ENCODE measurements around the gene CAMTA1. TPM values are rescaled to one million over a fixed set of nuclear protein-coding genes. Genes with fewer than 3 reads are reported as not detected.

The CAMTA1 gene
- total RNA-seq, 1 donor from 2014 or later, result 99.0 TPM

GRCh38 chr1:6923012-6923411 is 137.8 kb downstream of the CAMTA1 start:
- no peaks in the 10 kb centered on the region for H3K4me1 Mint-ChIP-seq (ENCODE audit: low read depth)
- no peak overlapping the region for H3K4me3 Mint-ChIP-seq (ENCODE audit: low read depth)
- no peaks in the 10 kb centered on the region for H3K27me3 Mint-ChIP-seq
- DNase-seq (ENCODE audit: low spot score, unreplicated experiment), result no peak
- no peak overlapping the region for H3K27ac Mint-ChIP-seq
- peaks cover 11% of the 10 kb centered on the region for H3K9me3 Mint-ChIP-seq (ENCODE audit: low read depth)
- no peak for TF ChIP-seq CTCF (IDR thresholded peaks at IDR 0.05; ENCODE audit: unreplicated experiment)
- peaks cover 7% of the 10 kb centered on the region for H3K36me3 Mint-ChIP-seq (ENCODE audit: insufficient read depth)

- no peak overlapping the region for H3K4me3 Mint-ChIP-seq (ENCODE audit: low read depth)
- DNase-seq (ENCODE audit: low spot score, unreplicated experiment), result no peak
- peaks cover 7% of the 10 kb centered on the region for H3K36me3 Mint-ChIP-seq (ENCODE audit: insufficient read depth)
- H3K27me3 Mint-ChIP-seq, result no peaks in the 10 kb centered on the region
- peaks cover 11% of the 10 kb centered on the region for H3K9me3 Mint-ChIP-seq (ENCODE audit: low read depth)
- H3K27ac Mint-ChIP-seq, result no peak overlapping the region
- no peak for TF ChIP-seq CTCF (IDR thresholded peaks at IDR 0.05; ENCODE audit: unreplicated experiment)
- H3K4me1 Mint-ChIP-seq (ENCODE audit: low read depth), result no peaks in the 10 kb centered on the region
Measured at GRCh38 chr1:6923416-6923815, 138.2 kb downstream of the CAMTA1 start.

DNA sequence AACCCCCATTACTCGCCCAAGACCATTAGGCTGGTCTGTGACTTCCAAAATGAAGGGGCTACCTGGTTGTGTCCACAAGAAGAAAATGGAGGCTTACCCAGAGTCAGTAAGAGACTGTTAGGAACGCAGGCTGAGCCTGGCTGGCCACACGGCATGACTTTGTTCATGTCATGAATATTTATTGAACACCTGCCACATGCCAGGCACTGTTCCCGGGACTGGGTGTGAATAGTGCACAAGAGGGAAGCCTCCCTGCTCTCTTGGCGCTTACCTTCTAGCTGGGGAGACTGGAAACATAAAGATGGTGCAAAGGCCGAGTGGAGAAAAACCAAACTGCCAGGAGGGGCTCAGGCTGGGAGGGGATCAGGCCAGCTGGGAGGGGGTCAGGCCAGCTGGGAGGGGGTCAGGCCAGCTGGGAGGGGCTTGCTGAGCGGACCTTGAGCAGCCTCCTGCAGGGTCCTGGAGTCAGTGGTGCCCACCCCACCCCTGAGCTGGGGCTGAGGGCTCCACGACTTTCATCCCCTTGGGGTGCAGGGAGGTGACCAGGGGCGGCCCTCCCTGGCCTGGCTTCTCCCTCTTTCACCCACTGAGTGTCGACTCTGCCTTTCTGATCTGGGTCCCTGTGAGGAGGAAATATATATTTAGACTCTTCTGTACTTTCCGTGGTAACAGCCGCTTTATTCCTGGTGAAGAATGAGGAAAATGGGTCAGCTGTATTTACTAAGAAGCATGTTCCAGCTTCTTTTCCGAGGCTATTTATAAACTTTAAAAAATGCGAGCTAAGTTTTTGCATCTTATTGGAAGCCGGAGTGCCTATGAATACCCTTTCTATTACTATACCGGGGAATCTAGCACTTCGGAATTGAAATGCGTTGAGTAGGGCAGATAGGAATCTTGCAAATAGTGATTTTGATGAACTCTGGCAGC is 139.0 kb downstream of the CAMTA1 start:
- peaks cover 11% of the 10 kb centered on the region for H3K9me3 Mint-ChIP-seq (ENCODE audit: low read depth)
- H3K4me1 Mint-ChIP-seq (ENCODE audit: low read depth), result no peaks in the 10 kb centered on the region
- peaks cover 7% of the 10 kb centered on the region for H3K36me3 Mint-ChIP-seq (ENCODE audit: insufficient read depth)
- DNase-seq (ENCODE audit: low spot score, unreplicated experiment), result no peak
- no peak overlapping the region for H3K27ac Mint-ChIP-seq
- TF ChIP-seq CTCF (IDR thresholded peaks at IDR 0.05; ENCODE audit: unreplicated experiment), result no peak
- H3K4me3 Mint-ChIP-seq (ENCODE audit: low read depth), result no peak overlapping the region
- no peaks in the 10 kb centered on the region for H3K27me3 Mint-ChIP-seq

DNA sequence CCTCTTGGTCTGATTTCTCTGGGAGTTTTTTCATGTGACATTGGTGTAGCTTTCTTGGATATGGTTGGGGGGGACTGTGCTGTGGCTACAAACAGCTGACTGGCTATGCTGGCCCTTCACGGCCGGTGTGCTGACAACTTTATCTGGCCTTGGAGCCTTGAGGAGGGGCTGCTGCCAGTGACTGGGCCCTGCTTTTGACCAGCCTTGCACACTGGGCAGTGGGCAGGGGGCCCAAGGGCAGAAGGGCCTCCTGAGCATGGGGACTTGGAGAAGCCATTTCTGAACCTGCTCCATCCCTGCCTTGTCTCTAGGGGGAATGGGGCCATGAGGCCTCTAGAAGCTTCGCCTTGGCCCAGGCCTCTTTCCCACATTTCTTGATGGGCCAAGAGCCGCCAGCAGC is 139.6 kb downstream of the CAMTA1 start:
- Mint-ChIP-seq H3K27me3 (no peaks in the 10 kb centered on the region), H3K4me1 (ENCODE audit: low read depth) (no peaks in the 10 kb centered on the region), H3K27ac (no peak overlapping the region), H3K9me3 (ENCODE audit: low read depth) (peaks cover 11% of the 10 kb centered on the region), H3K4me3 (ENCODE audit: low read depth) (no peak overlapping the region), H3K36me3 (ENCODE audit: insufficient read depth) (peaks cover 6% of the 10 kb centered on the region)
- TF ChIP-seq CTCF (IDR thresholded peaks at IDR 0.05; ENCODE audit: unreplicated experiment), result no peak
- DNase-seq (ENCODE audit: low spot score, unreplicated experiment), result no peak

- Mint-ChIP-seq H3K36me3 (ENCODE audit: insufficient read depth) (no peaks in the 10 kb centered on the region), H3K27ac (no peak overlapping the region), H3K4me1 (ENCODE audit: low read depth) (no peaks in the 10 kb centered on the region), H3K27me3 (no peaks in the 10 kb centered on the region), H3K4me3 (ENCODE audit: low read depth) (no peak overlapping the region), H3K9me3 (ENCODE audit: low read depth) (no peaks in the 10 kb centered on the region)
- TF ChIP-seq CTCF (IDR thresholded peaks at IDR 0.05; ENCODE audit: unreplicated experiment), result no peak
- DNase-seq (ENCODE audit: low spot score, unreplicated experiment), result no peak
Measured at GRCh38 chr1:6927626-6928025, 142.4 kb downstream of the CAMTA1 start.

Measured in progenitor cell of endocrine pancreas (in vitro differentiated cells).